Stimulated activated CD4-positive, alpha-beta T cell treated with anti-CD3 and anti-CD28 coated beads, Interleukin-1b, Interleukin-23, amount 100 ng/mL, for 48 hours (primary cell): ENCODE data around the gene GOLGA8A.
"Not testable (repeated sequence)": the region's sequence is repeated elsewhere in the genome, so short reads cannot be mapped to it uniquely, and the experiment has no call there.

ENCODE experiments used
- DNase-seq: peaks from one replicate; pipeline ENCODE4 v3.0.0-alpha.2; 2020

The GOLGA8A gene

DNA sequence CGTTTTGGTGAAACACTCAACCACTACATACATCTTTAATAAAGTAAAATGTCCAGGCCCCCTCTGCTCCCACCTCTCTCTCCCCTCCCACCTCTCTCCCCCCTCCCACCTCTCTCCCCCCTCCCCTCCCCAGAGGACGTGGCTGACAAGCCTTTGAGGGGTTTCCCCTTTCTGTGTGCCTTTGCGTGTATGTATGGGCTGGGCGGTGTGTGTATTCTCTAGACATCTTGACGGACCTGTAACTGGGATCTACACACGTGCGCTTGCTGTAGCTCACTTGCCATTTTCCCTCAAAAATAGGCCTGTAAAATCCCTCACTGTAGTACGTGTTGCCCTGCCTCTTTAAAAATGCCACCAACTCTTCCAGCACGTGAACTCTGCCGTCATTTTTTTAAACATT lies 28.6 kb downstream of the GOLGA8A start:
- not testable (repeated sequence) for DNase-seq

DNA sequence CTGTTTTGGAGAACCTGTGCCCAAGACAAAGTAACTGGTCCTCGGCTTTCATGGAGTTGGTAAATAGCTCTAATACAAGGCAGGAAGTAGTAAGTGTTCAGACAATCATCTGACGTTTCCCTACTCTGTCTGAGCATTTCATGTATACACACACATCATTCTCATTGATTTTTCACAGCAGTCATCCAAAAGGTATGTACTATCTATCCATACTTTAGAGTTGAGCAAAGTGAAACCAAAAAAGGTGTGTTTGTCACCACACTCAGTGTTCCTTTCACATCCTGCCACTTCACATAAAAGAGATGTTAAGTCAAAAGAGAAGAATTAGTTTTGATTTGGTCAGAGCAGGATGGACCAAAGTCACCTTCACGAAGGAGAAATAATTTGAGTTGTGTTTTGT lies 33.7 kb downstream of the GOLGA8A start:
- not testable (repeated sequence) for DNase-seq

DNA sequence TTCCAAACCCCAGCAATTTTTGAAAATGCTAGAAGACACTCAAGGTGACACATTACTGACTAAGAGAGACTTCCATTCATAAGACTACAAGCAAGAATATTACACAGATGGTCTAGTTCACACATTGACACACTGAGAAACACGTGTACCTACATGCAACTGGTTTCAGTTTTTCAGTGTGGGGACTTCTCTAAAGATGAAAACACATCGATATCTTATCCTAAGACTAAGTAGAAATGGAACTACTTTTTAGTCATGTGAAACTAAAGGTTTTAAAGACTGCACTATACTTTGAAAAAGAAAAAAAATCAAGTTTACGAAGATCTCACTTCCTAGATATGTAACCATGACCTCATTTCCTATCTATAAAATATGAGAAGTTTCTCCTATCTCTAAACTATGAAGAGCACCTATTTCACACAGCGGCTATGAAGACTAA lies 34.4 kb downstream of the GOLGA8A start:
- DNase-seq = not testable (repeated sequence)

DNA sequence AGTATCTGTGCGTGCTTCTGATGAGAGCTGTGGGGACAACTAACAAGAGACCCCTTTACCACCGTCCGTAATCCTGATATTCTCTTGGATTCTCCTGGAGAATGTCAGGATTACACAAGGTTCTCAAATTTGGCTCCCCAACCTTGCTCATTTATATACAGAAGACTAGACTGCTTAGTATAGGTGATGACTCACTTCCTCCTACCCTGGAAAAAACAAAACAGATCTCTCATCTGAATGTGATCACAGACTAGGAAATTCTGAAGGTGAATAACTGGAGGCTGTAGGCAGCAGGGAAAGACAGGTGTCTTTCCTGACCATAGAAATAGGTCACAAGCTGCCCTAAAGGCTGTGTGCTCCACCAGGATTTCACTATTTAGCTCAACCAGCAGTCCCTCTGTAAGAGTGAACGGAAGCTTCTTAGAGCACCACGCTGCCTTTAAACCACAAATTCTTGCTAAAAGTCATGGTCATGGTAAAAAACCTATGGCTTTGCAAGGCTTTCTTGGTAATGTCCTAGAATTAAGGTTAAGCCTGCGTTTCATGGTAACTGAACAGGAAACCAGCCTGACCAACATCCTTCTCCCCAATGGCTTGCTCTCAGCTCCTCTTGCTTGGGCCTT lies 39.9 kb downstream of the GOLGA8A start:
- DNase-seq = not testable (repeated sequence)

GRCh38 chr15:34392981-34393380 lies 44.6 kb downstream of the GOLGA8A start:
- not testable (repeated sequence) for DNase-seq

- not testable (repeated sequence) for DNase-seq
Measured at GRCh38 chr15:34389594-34390086, 48.0 kb downstream of the GOLGA8A start.
